HL-60 (cell line): ENCODE results near the gene ZNG1A.
"Not testable (repeated sequence)": the region's sequence is repeated elsewhere in the genome, so short reads cannot be mapped to it uniquely, and the experiment has no call there.

ENCODE experiments used
- TF ChIP-seq, protein P1 (sequence below): IDR thresholded peaks from one replicate; pipeline ENCODE4 v1.5.1; 2011; ENCODE audit warnings: low read length, control low read depth, inconsistent platforms; ENCODE audit not compliant: insufficient read depth
- TF ChIP-seq, protein P2 (sequence below): IDR thresholded peaks from 2 replicates; pipeline ENCODE4 v1.6.1; 2012; ENCODE audit warnings: low read depth; ENCODE audit not compliant: insufficient replicate concordance

DNA sequence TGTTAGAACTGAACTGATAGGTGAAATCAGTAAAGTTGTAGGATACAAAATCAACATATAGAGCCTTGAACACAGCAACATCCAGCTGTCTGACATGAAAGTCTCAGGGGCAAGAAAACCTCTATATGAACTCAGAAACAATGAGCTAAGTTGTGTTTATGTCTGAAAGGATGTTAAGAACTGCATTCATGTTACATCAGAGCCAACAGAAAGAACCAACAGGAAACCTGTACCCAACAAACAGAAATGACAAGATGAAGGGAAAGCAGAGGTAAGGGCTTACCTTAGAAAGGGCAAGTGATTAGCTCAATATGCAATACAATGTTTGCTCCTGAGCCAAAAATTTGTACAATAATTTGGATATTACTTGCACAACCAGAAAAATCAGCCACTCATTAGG is 92.2 kb downstream of the ZNG1A start:
- TF ChIP-seq, protein P1, sequence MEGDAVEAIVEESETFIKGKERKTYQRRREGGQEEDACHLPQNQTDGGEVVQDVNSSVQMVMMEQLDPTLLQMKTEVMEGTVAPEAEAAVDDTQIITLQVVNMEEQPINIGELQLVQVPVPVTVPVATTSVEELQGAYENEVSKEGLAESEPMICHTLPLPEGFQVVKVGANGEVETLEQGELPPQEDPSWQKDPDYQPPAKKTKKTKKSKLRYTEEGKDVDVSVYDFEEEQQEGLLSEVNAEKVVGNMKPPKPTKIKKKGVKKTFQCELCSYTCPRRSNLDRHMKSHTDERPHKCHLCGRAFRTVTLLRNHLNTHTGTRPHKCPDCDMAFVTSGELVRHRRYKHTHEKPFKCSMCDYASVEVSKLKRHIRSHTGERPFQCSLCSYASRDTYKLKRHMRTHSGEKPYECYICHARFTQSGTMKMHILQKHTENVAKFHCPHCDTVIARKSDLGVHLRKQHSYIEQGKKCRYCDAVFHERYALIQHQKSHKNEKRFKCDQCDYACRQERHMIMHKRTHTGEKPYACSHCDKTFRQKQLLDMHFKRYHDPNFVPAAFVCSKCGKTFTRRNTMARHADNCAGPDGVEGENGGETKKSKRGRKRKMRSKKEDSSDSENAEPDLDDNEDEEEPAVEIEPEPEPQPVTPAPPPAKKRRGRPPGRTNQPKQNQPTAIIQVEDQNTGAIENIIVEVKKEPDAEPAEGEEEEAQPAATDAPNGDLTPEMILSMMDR, result not testable (repeated sequence)
- TF ChIP-seq, protein P2, sequence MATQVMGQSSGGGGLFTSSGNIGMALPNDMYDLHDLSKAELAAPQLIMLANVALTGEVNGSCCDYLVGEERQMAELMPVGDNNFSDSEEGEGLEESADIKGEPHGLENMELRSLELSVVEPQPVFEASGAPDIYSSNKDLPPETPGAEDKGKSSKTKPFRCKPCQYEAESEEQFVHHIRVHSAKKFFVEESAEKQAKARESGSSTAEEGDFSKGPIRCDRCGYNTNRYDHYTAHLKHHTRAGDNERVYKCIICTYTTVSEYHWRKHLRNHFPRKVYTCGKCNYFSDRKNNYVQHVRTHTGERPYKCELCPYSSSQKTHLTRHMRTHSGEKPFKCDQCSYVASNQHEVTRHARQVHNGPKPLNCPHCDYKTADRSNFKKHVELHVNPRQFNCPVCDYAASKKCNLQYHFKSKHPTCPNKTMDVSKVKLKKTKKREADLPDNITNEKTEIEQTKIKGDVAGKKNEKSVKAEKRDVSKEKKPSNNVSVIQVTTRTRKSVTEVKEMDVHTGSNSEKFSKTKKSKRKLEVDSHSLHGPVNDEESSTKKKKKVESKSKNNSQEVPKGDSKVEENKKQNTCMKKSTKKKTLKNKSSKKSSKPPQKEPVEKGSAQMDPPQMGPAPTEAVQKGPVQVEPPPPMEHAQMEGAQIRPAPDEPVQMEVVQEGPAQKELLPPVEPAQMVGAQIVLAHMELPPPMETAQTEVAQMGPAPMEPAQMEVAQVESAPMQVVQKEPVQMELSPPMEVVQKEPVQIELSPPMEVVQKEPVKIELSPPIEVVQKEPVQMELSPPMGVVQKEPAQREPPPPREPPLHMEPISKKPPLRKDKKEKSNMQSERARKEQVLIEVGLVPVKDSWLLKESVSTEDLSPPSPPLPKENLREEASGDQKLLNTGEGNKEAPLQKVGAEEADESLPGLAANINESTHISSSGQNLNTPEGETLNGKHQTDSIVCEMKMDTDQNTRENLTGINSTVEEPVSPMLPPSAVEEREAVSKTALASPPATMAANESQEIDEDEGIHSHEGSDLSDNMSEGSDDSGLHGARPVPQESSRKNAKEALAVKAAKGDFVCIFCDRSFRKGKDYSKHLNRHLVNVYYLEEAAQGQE, result not testable (repeated sequence)
